ENCODE measurements around the gene FOXA3.

DNA sequence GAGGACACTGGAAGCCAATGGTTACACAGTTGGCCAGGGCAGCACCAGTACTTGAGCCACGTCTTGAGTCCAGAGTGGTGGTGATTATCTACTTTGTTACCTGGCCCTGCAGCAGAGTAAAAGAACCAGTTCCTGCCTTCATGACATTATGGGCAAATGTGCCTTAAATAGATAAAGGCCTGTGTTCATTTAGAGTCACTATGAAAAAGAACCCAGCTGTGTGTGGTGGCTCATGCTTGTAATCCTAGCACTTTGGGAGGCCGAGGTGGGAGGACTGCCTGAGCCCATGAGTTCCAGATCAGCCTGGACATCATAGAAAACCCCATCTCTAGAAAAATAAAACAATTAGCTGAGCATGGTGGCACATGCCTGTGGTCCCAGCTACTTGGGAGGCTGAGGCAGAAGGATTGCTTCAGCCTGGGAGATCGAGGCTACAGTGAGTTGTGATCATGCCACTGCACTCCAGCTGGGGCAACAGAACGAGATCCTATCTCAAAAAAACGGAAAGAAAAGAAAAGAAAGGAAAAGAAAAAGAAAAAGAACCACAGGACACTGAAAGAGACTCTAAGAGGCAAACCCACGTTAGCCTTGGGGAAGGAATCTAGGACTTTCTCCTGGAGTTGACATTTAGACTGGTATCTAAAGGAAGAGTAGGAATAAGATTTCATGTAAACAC, 25.2 kb downstream of the FOXA3 start:
- no peak for TF ChIP-seq RARB (CRISPR knock-in tag; IDR thresholded peaks at IDR 0.05)
- TF ChIP-seq ZFP30 (CRISPR knock-in tag; IDR thresholded peaks at IDR 0.05): no peak
- TF ChIP-seq, protein P1, sequence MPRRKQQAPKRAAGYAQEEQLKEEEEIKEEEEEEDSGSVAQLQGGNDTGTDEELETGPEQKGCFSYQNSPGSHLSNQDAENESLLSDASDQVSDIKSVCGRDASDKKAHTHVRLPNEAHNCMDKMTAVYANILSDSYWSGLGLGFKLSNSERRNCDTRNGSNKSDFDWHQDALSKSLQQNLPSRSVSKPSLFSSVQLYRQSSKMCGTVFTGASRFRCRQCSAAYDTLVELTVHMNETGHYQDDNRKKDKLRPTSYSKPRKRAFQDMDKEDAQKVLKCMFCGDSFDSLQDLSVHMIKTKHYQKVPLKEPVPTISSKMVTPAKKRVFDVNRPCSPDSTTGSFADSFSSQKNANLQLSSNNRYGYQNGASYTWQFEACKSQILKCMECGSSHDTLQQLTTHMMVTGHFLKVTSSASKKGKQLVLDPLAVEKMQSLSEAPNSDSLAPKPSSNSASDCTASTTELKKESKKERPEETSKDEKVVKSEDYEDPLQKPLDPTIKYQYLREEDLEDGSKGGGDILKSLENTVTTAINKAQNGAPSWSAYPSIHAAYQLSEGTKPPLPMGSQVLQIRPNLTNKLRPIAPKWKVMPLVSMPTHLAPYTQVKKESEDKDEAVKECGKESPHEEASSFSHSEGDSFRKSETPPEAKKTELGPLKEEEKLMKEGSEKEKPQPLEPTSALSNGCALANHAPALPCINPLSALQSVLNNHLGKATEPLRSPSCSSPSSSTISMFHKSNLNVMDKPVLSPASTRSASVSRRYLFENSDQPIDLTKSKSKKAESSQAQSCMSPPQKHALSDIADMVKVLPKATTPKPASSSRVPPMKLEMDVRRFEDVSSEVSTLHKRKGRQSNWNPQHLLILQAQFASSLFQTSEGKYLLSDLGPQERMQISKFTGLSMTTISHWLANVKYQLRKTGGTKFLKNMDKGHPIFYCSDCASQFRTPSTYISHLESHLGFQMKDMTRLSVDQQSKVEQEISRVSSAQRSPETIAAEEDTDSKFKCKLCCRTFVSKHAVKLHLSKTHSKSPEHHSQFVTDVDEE (CRISPR knock-in tag; IDR thresholded peaks at IDR 0.05): no peak
